Heart right ventricle (tissue), 16 donors: Measurements from ENCODE around the gene INSL3. TPM values are rescaled to one million over a fixed set of nuclear protein-coding genes. Genes with fewer than 3 reads are reported as not detected.

ENCODE experiments used
- ATAC-seq, 8 donors: fragments of 200-7000 bp; cut with Tn5 transposase; one replicate each; pipeline ENCODE4 v1.9.1; 2020; ENCODE audit warnings: mild to moderate bottlenecking in 8 of 8, moderate library complexity in 8 of 8, moderate number of reproducible peaks in 1 of 8
- DNase-seq, 2 donors: peaks; one replicate each; pipeline ENCODE4 v3.0.0-alpha.2; 2020
- H3K27ac ChIP-seq, 10 donors: fragments of 200-600 bp; sonication (generic) in 2 of 10; one replicate each; pipeline versions ENCODE4 v1.5.0 to v1.8.0; 2020 to 2022; ENCODE audit warnings: mild to moderate bottlenecking in 3 of 10
- H3K27me3 ChIP-seq, 7 donors: fragments of 200-600 bp; one replicate each; pipeline ENCODE4 v1.8.0; 2021 to 2022; ENCODE audit warnings: mild to moderate bottlenecking in 2 of 7
- H3K36me3 ChIP-seq, 9 donors: fragments of 200-600 bp; sonication (generic) in 1 of 9; one replicate each; pipeline versions ENCODE4 v1.5.0 to v1.8.0; 2020 to 2022; ENCODE audit warnings: mild to moderate bottlenecking in 2 of 9
- H3K4me1 ChIP-seq, 9 donors: fragments of 200-600 bp; sonication (generic) in 1 of 9; one replicate each; pipeline versions ENCODE4 v1.5.0 to v1.8.0; 2020 to 2022; ENCODE audit warnings: mild to moderate bottlenecking in 4 of 9
- H3K4me3 ChIP-seq, 10 donors: fragments of 200-600 bp; sonication (generic) in 2 of 10; one replicate each; pipeline versions ENCODE4 v1.5.0 to v1.8.0; 2020 to 2022; ENCODE audit warnings: mild to moderate bottlenecking in 7 of 10, moderate library complexity in 2 of 10
- H3K9me3 ChIP-seq, 11 donors: fragments of 200-600 bp in 10 of 11; sonication (generic) in 2 of 11; one replicate each; pipeline versions ENCODE4 v1.5.0 to v1.8.0; 2013 to 2022; ENCODE audit warnings: mild to moderate bottlenecking in 2 of 11, control low read depth in 1 of 11, moderate library complexity in 1 of 11
- CTCF ChIP-seq, 9 donors: fragments of 200-600 bp; sonication (generic) in 2 of 9; IDR thresholded peaks; one replicate each; pipeline versions ENCODE4 v1.5.0 to v1.8.0; 2021 to 2022; ENCODE audit warnings: antibody characterized with exemption in 9 of 9, mild to moderate bottlenecking in 5 of 9, moderate library complexity in 1 of 9
- WGBS, 2 donors: extraction: QIAGEN DNeasy Blood & Tissue Kit; methylation state at CpG; one replicate each; pipeline ENCODE4 v1.1.7; 2013; ENCODE audit warnings: inconsistent platforms in 1 of 2; 5-methylcytosine and 5-hydroxymethylcytosine counted together
- intact Hi-C, 10 donors: fragments of 100-400 bp; cut with DNase I; formaldehyde crosslinking; loops; one replicate each; pipeline versions ENCODE4 v1.11.1 to v1.14.2; 2022
- polyA plus RNA-seq, 2 donors: library from polyadenylated mRNA; stranded (reverse); fragments of 200-250 nt; gene quantifications; one replicate each; pipeline ENCODE4 v1.2.3, GENCODE V29; 2013
- total RNA-seq, 10 donors: library from RNA; stranded (reverse); fragmentation: NEBNext Ultra II Directional in 3 of 10; extraction: Animal tissue kit (Norgen Biotek cat#: 25700) in 3 of 10; gene quantifications; one replicate each; pipeline versions ENCODE4 v1.2.1 to v1.2.4, GENCODE V29; 2021 to 2023
- donor health status: Arrhythmogenic right ventricular cardiomyopathy.
- donor health status: ischemic (EF 13 %, LVEDD 7.1; RV severe dilation, severe dysfunction).
- donor health status: healthy with polysubstance abuse.
- donor health status: DM: no; HTN: yes; CAD: no.
- donor health status: DM: no; HTN: no; CAD: no.
- donor health status: ischemic (EF 25% LVEDD 6.9; RV normal size, moderate dysfunction).
- donor health status: ischemic (EF 25% LVEDD 5.7; RV mildly dilated, moderate dysfunction).
- donor health status: healthy.
- donor health status: DM: yes; HTN: yes; CAD: no.
- donor health status: Ischemic cardiomyopathy.
- donor health status: ischemic (EF 35%, LVEDD 5.7; RV mildly dilated, moderate dysfunction).
- donor health status: nonischemic (EF 11% LVEDD 7.7; RV severe dilation, severe dysfunction).
- donor health status: DM: yes; HTN: yes; CAD: no.
- donor health status: PGD.
- donor health status: ischemic (EF 29% LVEDD 5.4; RV normal size, mild dysfunction).
- donor health status: nonischemic (EF 23%, LVEDD 6.1; RV moderate dilation, normal function).

Gene INSL3
- total and polyA plus RNA-seq, 12 donors = 0.04 TPM; not detected in 11

GRCh38 chr19:17794412-17794730 is 26.9 kb downstream of the INSL3 start:
- intact Hi-C loops = loop anchor here in 1 of 10 donors (5.0 kb wide), 1 partner anchor 362 kb away; no protein-coding TSS in a partner anchor
- no peak for ATAC-seq
- 38 to 51% methylated on average over 9 of the region's 9 CpGs for WGBS, 2 donors
- no peak overlapping the region for H3K27ac ChIP-seq
- no peaks in the 10 kb centered on the region for H3K9me3 ChIP-seq
- peaks cover 0 to 77% (median 58%) of the 10 kb centered on the region in 7 donors for H3K27me3 ChIP-seq
- H3K4me3 ChIP-seq = peak overlapping the region in 1 of 10 donors; percentile 34
- TF ChIP-seq CTCF (IDR thresholded peaks at IDR 0.05) = no peak
- H3K36me3 ChIP-seq = no peaks in the 10 kb centered on the region
- peaks cover 0 to 19% (median 0%) of the 10 kb centered on the region in 9 donors for H3K4me1 ChIP-seq
- DNase-seq = no peak

- peaks cover 0 to 4% (median 0%) of the 10 kb centered on the region in 9 donors for H3K36me3 ChIP-seq
- H3K4me1 ChIP-seq = peaks cover 0 to 16% (median 0%) of the 10 kb centered on the region in 9 donors
- H3K9me3 ChIP-seq = no peaks in the 10 kb centered on the region
- ATAC-seq = no peak
- peaks cover 0 to 40% (median 27%) of the 10 kb centered on the region in 7 donors for H3K27me3 ChIP-seq
- WGBS, 2 donors = 67 to 72% methylated on average over 6 of the region's 6 CpGs
- intact Hi-C loops = loop anchor here in 1 of 10 donors (5.0 kb wide), 1 partner anchor 358 kb away; no protein-coding TSS in a partner anchor
- H3K4me3 ChIP-seq = no peak overlapping the region
- no peak for DNase-seq
- H3K27ac ChIP-seq = no peak overlapping the region
- no peak for TF ChIP-seq CTCF (IDR thresholded peaks at IDR 0.05)
These were observed 31.1 kb downstream of the INSL3 start for GRCh38 chr19:17790059-17790780.

- peaks cover 0 to 12% (median 0%) of the 10 kb centered on the region in 9 donors for H3K36me3 ChIP-seq
- no peak for TF ChIP-seq CTCF (IDR thresholded peaks at IDR 0.05)
- H3K27me3 ChIP-seq = peaks cover 0 to 24% (median 11%) of the 10 kb centered on the region in 7 donors
- H3K9me3 ChIP-seq = no peaks in the 10 kb centered on the region
- intact Hi-C loops = loop anchor here in 2 of 10 donors (10.0 kb wide), 1 partner anchor 66 kb away; the partner anchor contains the start of gene RPL18A (in 2 of the 2)
- WGBS, 2 donors = 80 to 90% methylated on average over 2 of the region's 2 CpGs
- ATAC-seq (no peak), DNase-seq (no peak)
- no peak overlapping the region for H3K27ac ChIP-seq
- H3K4me1 ChIP-seq = peaks cover 0 to 10% (median 0%) of the 10 kb centered on the region in 9 donors
- no peak overlapping the region for H3K4me3 ChIP-seq
These were observed 32.7 kb downstream of the INSL3 start for GRCh38 chr19:17788632-17789031.

- H3K27ac ChIP-seq = no peak overlapping the region
- no peak overlapping the region for H3K4me3 ChIP-seq
- peaks cover 0 to 10% (median 0%) of the 10 kb centered on the region in 9 donors for H3K4me1 ChIP-seq
- WGBS, 2 donors = 91 to 94% methylated on average over 14 of the region's 14 CpGs
- intact Hi-C loops = loop anchor here in 2 of 10 donors (10.0 kb wide), 1 partner anchor 67 kb away; the partner anchor contains the start of gene RPL18A (in 2 of the 2)
- DNase-seq (no peak), ATAC-seq (peak in 1 of 8 donors; percentile 41)
- peaks cover 0 to 4% (median 0%) of the 10 kb centered on the region in 11 donors for H3K9me3 ChIP-seq
- H3K36me3 ChIP-seq = peaks cover 0 to 12% (median 0%) of the 10 kb centered on the region in 9 donors
- TF ChIP-seq CTCF (IDR thresholded peaks at IDR 0.05) = no peak
- peaks cover 0 to 18% (median 7%) of the 10 kb centered on the region in 7 donors for H3K27me3 ChIP-seq
These were observed 33.9 kb downstream of the INSL3 start for GRCh38 chr19:17787274-17787913.
